ENCODE results near the gene SNX22.
"Not testable (repeated sequence)": the region's sequence is repeated elsewhere in the genome, so short reads cannot be mapped to it uniquely, and the experiment has no call there.

Gene SNX22

GRCh38 chr15:64151727-64152506 is at the start of gene SNX22:
TSS of gene SNX22 (plus strand) at chr15:64151731. CDS start at chr15:64151776, 45 bp downstream.
- DNase-seq (ENCODE audit: low read depth in 2 of 2, low spot score in 1 of 2): no peak

- no peak for DNase-seq (ENCODE audit: low read depth in 2 of 2, low spot score in 1 of 2)
These were observed 49.0 kb upstream of the SNX22 start for GRCh38 chr15:64102497-64102896.

GRCh38 chr15:64105113-64105704 is 46.3 kb upstream of the SNX22 start:
- no peak for DNase-seq (ENCODE audit: low read depth in 2 of 2, low spot score in 1 of 2)

- no peak for DNase-seq (ENCODE audit: low read depth in 2 of 2, low spot score in 1 of 2)
These were observed 44.2 kb upstream of the SNX22 start for GRCh38 chr15:64107337-64107736.

- DNase-seq (ENCODE audit: low read depth in 2 of 2, low spot score in 1 of 2): not testable (repeated sequence)
These were observed 41.3 kb upstream of the SNX22 start for GRCh38 chr15:64110108-64110701.

- DNase-seq (ENCODE audit: low read depth in 2 of 2, low spot score in 1 of 2): no peak
These were observed 40.4 kb upstream of the SNX22 start for GRCh38 chr15:64110950-64111678.

- DNase-seq (ENCODE audit: low read depth in 2 of 2, low spot score in 1 of 2): no peak
These were observed 39.9 kb upstream of the SNX22 start for GRCh38 chr15:64111679-64112050.

GRCh38 chr15:64112073-64112772 is 39.3 kb upstream of the SNX22 start:
- DNase-seq (ENCODE audit: low read depth in 2 of 2, low spot score in 1 of 2): no peak

GRCh38 chr15:64112904-64113303 is 38.6 kb upstream of the SNX22 start:
- DNase-seq (ENCODE audit: low read depth in 2 of 2, low spot score in 1 of 2): no peak

GRCh38 chr15:64117759-64118487 is 33.6 kb upstream of the SNX22 start:
- DNase-seq (ENCODE audit: low read depth in 2 of 2, low spot score in 1 of 2): no peak

GRCh38 chr15:64120322-64120721 is 31.2 kb upstream of the SNX22 start:
- DNase-seq (ENCODE audit: low read depth in 2 of 2, low spot score in 1 of 2): not testable (repeated sequence)

- DNase-seq (ENCODE audit: low read depth in 2 of 2, low spot score in 1 of 2): no peak
These were observed 29.9 kb upstream of the SNX22 start for GRCh38 chr15:64121614-64122013.

- DNase-seq (ENCODE audit: low read depth in 2 of 2, low spot score in 1 of 2): no peak
These were observed 29.1 kb upstream of the SNX22 start for GRCh38 chr15:64122444-64122843.

- no peak for DNase-seq (ENCODE audit: low read depth in 2 of 2, low spot score in 1 of 2)
These were observed 28.6 kb upstream of the SNX22 start for GRCh38 chr15:64122936-64123351.

GRCh38 chr15:64125978-64126377 is 25.6 kb upstream of the SNX22 start:
- no peak for DNase-seq (ENCODE audit: low read depth in 2 of 2, low spot score in 1 of 2)

GRCh38 chr15:64127521-64128270 is 23.8 kb upstream of the SNX22 start:
- DNase-seq (ENCODE audit: low read depth in 2 of 2, low spot score in 1 of 2): no peak

GRCh38 chr15:64130159-64130558 is 21.4 kb upstream of the SNX22 start:
- DNase-seq (ENCODE audit: low read depth in 2 of 2, low spot score in 1 of 2): no peak

GRCh38 chr15:64131547-64131946 is 20.0 kb upstream of the SNX22 start:
- DNase-seq (ENCODE audit: low read depth in 2 of 2, low spot score in 1 of 2): no peak

GRCh38 chr15:64132217-64132616 is 19.3 kb upstream of the SNX22 start:
- DNase-seq (ENCODE audit: low read depth in 2 of 2, low spot score in 1 of 2): no peak

Measured in stimulated activated CD8-positive, alpha-beta memory T cell treated with anti-CD3 and anti-CD28 coated beads, Interleukin-4, amount 100 ng/mL, for 1 hour (primary cell).